Progenitor cell of endocrine pancreas (in vitro differentiated cells): ENCODE data around the gene GRAMD4. TPM values are rescaled to one million over a fixed set of nuclear protein-coding genes. Genes with fewer than 3 reads are reported as not detected.

Experiments used
- DNase-seq: peaks from one replicate; pipeline ENCODE4 v3.0.0; 2021; ENCODE audit warnings: low spot score; ENCODE audit not compliant: unreplicated experiment
- H3K27ac Mint-ChIP-seq: 2 replicates; pipeline ENCODE4 v1.8.0; 2021; ENCODE audit warnings: mild to moderate bottlenecking, moderate library complexity, mixed read lengths
- H3K27me3 Mint-ChIP-seq: 2 replicates; pipeline ENCODE4 v1.8.0; 2021; ENCODE audit warnings: mixed read lengths
- H3K36me3 Mint-ChIP-seq: 2 replicates; pipeline ENCODE4 v1.8.0; 2022; ENCODE audit warnings: mixed read lengths; ENCODE audit not compliant: insufficient read depth
- H3K4me1 Mint-ChIP-seq: 2 replicates; pipeline ENCODE4 v1.8.0; 2021; ENCODE audit warnings: low read depth, mixed read lengths
- H3K4me3 Mint-ChIP-seq: 2 replicates; pipeline ENCODE4 v1.8.0; 2021; ENCODE audit warnings: low read depth, mild to moderate bottlenecking, moderate library complexity, mixed read lengths
- H3K9me3 Mint-ChIP-seq: 2 replicates; pipeline ENCODE4 v1.8.0; 2021; ENCODE audit warnings: low read depth, mixed read lengths
- CTCF ChIP-seq: fragments of 200-600 bp; sonication (generic); IDR thresholded peaks from one replicate; pipeline ENCODE4 v1.5.0; 2021; ENCODE audit warnings: antibody characterized with exemption, mild to moderate bottlenecking; ENCODE audit not compliant: unreplicated experiment
- total RNA-seq: library from RNA; stranded (reverse); gene quantifications from 2 replicates; pipeline ENCODE4 v1.2.1, GENCODE V29; 2021

Gene GRAMD4
- total RNA-seq, 1 donor from 2014 or later, result 68.8 TPM

- no peak overlapping the region for H3K27ac Mint-ChIP-seq
- no peak overlapping the region for H3K4me3 Mint-ChIP-seq
- no peaks in the 10 kb centered on the region for H3K36me3 Mint-ChIP-seq
- H3K4me1 Mint-ChIP-seq, result peaks cover 11% of the 10 kb centered on the region
- H3K9me3 Mint-ChIP-seq, result no peaks in the 10 kb centered on the region
- no peak for TF ChIP-seq CTCF
- DNase-seq, result no peak
- no peaks in the 10 kb centered on the region for H3K27me3 Mint-ChIP-seq
Observed at GRCh38 chr22:46656856-46657654, 36.9 kb downstream of the GRAMD4 start.

GRCh38 chr22:46657655-46657953, 37.4 kb downstream of the GRAMD4 start:
- Mint-ChIP-seq H3K36me3 (no peaks in the 10 kb centered on the region), H3K4me3 (no peak overlapping the region), H3K4me1 (peaks cover 8% of the 10 kb centered on the region), H3K27me3 (no peaks in the 10 kb centered on the region), H3K9me3 (no peaks in the 10 kb centered on the region), H3K27ac (peak overlapping the region; percentile 41)
- TF ChIP-seq CTCF, result no peak
- DNase-seq, result no peak

- no peak for TF ChIP-seq CTCF
- Mint-ChIP-seq H3K4me3 (no peak overlapping the region), H3K4me1 (peaks cover 4% of the 10 kb centered on the region), H3K36me3 (no peaks in the 10 kb centered on the region), H3K9me3 (no peaks in the 10 kb centered on the region), H3K27me3 (no peaks in the 10 kb centered on the region), H3K27ac (peak overlapping the region; percentile 41)
- no peak for DNase-seq
Observed at GRCh38 chr22:46657996-46658947, 38.1 kb downstream of the GRAMD4 start.

GRCh38 chr22:46659059-46659790, 39.0 kb downstream of the GRAMD4 start:
- H3K9me3 Mint-ChIP-seq, result no peaks in the 10 kb centered on the region
- H3K27ac Mint-ChIP-seq, result no peak overlapping the region
- H3K4me1 Mint-ChIP-seq, result peaks cover 4% of the 10 kb centered on the region
- no peak for TF ChIP-seq CTCF
- H3K36me3 Mint-ChIP-seq, result no peaks in the 10 kb centered on the region
- DNase-seq, result no peak
- no peaks in the 10 kb centered on the region for H3K27me3 Mint-ChIP-seq
- no peak overlapping the region for H3K4me3 Mint-ChIP-seq

GRCh38 chr22:46659791-46660186, 39.6 kb downstream of the GRAMD4 start:
- H3K36me3 Mint-ChIP-seq, result no peaks in the 10 kb centered on the region
- H3K9me3 Mint-ChIP-seq, result no peaks in the 10 kb centered on the region

More at GRCh38 chr22:46659791-46660186, 39.6 kb downstream of the GRAMD4 start:
- no peak overlapping the region for H3K27ac Mint-ChIP-seq
- DNase-seq, result no peak
- H3K27me3 Mint-ChIP-seq, result no peaks in the 10 kb centered on the region
- TF ChIP-seq CTCF, result no peak
- peaks cover 4% of the 10 kb centered on the region for H3K4me1 Mint-ChIP-seq
- no peak overlapping the region for H3K4me3 Mint-ChIP-seq
